Vagina (tissue), 2 donors: ENCODE measurements around the gene ALLC. TPM values are rescaled to one million over a fixed set of nuclear protein-coding genes. Genes with fewer than 3 reads are reported as not detected.

Experiments used
- DNase-seq, 2 donors: peaks; one replicate each; pipeline ENCODE4 v3.0.0-alpha.2; 2017; ENCODE audit errors: extremely low spot score in 2 of 2
- H3K27ac ChIP-seq: fragments of 200-600 bp; sonication (generic); one replicate; pipeline ENCODE4 v1.5.1; 2019
- H3K27me3 ChIP-seq: fragments of 200-600 bp; sonication (generic); one replicate; pipeline ENCODE4 v1.5.1; 2019
- H3K36me3 ChIP-seq, 2 donors: fragments of 200-600 bp; sonication (generic); one replicate each; pipeline ENCODE4 v1.5.1; 2017 to 2019
- H3K4me1 ChIP-seq: fragments of 200-600 bp; sonication (generic); one replicate; pipeline ENCODE4 v1.5.1; 2019
- H3K4me3 ChIP-seq, 2 donors: fragments of 200-600 bp; sonication (generic); 1 replicate in 1 of 2; 2 replicates in 1 of 2; pipeline ENCODE4 v1.5.1; 2016 to 2019
- H3K9me3 ChIP-seq: fragments of 200-600 bp; sonication (generic); one replicate; pipeline ENCODE4 v1.5.1; 2019
- CTCF ChIP-seq, 3 experiments: fragments of 450-650 bp in 2 of 3; fragments of 200-600 bp in 1 of 3; sonication (generic) in 1 of 3; IDR thresholded peaks; one replicate each; pipeline ENCODE4 v1.5.1; 2017 to 2019; ENCODE audit warnings: antibody characterized with exemption in 3 of 3, mild to moderate bottlenecking in 2 of 3, moderate library complexity in 2 of 3
- POLR2A ChIP-seq, 2 donors: fragments of 450-650 bp; IDR thresholded peaks; one replicate each; pipeline ENCODE4 v1.6.1; 2017; ENCODE audit warnings: antibody characterized with exemption in 2 of 2, mild to moderate bottlenecking in 2 of 2, moderate library complexity in 2 of 2
- POLR2AphosphoS5 ChIP-seq, 2 donors: sonication (generic); formaldehyde crosslinking; IDR thresholded peaks; one replicate each; pipeline ENCODE4 v1.9.0; 2017; ENCODE audit warnings: antibody characterized with exemption in 2 of 2, mild to moderate bottlenecking in 2 of 2, low read depth in 1 of 2; ENCODE audit not compliant: insufficient read depth in 1 of 2
- intact Hi-C: fragments of 100-400 bp; cut with DNase I; formaldehyde crosslinking; loops from one replicate; pipeline ENCODE4 v1.15.1; 2023
- total RNA-seq: library from RNA; depleted of rRNA; stranded (reverse); fragments of >200 nt; gene quantifications from one replicate; pipeline ENCODE4 v1.2.3, GENCODE V29; 2016

The ALLC gene
- total RNA-seq, 1 donor from 2014 or later = not detected

GRCh38 chr2:3654011-3654410 is 4.0 kb upstream of the ALLC start:
- Histone ChIP-seq H3K36me3 (no peaks in the 10 kb centered on the region), H3K27me3 (no peaks in the 10 kb centered on the region), H3K9me3 (no peaks in the 10 kb centered on the region), H3K4me1 (peaks cover 4% of the 10 kb centered on the region), H3K4me3 (no peak overlapping the region), H3K27ac (no peak overlapping the region)
- intact Hi-C loops = loop anchor here (10.0 kb wide), 1 partner anchor 229 kb away; no protein-coding TSS in a partner anchor
- DNase-seq = no peak
- TF ChIP-seq CTCF (IDR thresholded peaks at IDR 0.05) (no peak), POLR2A (IDR thresholded peaks at IDR 0.05) (no peak), POLR2AphosphoS5 (IDR thresholded peaks at IDR 0.05; ENCODE audit: insufficient read depth in 1 of 2, low read depth in 1 of 2) (no peak)

- Histone ChIP-seq H3K9me3 (no peaks in the 10 kb centered on the region), H3K4me3 (no peak overlapping the region), H3K27ac (no peak overlapping the region), H3K36me3 (no peaks in the 10 kb centered on the region), H3K4me1 (peaks cover 4% of the 10 kb centered on the region), H3K27me3 (no peaks in the 10 kb centered on the region)
- intact Hi-C loops = loop anchor here (10.0 kb wide), 1 partner anchor 230 kb away; no protein-coding TSS in a partner anchor
- no peak for TF ChIP-seq CTCF (IDR thresholded peaks at IDR 0.05)
- TF ChIP-seq POLR2AphosphoS5 (IDR thresholded peaks at IDR 0.05; ENCODE audit: insufficient read depth in 1 of 2, low read depth in 1 of 2) = no peak
- TF ChIP-seq POLR2A (IDR thresholded peaks at IDR 0.05) = no peak
- DNase-seq = no peak
Measured at GRCh38 chr2:3654531-3655225, 3.3 kb upstream of the ALLC start.

GRCh38 chr2:3655871-3656761 is 1.9 kb upstream of the ALLC start:
- no peaks in the 10 kb centered on the region for H3K9me3 ChIP-seq
- TF ChIP-seq POLR2AphosphoS5 (IDR thresholded peaks at IDR 0.05; ENCODE audit: insufficient read depth in 1 of 2, low read depth in 1 of 2) (no peak), CTCF (IDR thresholded peaks at IDR 0.05) (no peak), POLR2A (IDR thresholded peaks at IDR 0.05) (no peak)
- H3K4me1 ChIP-seq = peaks cover 4% of the 10 kb centered on the region
- no peak for DNase-seq
- intact Hi-C loops = loop anchor here (10.0 kb wide), 1 partner anchor 231 kb away; no protein-coding TSS in a partner anchor
- H3K4me3 ChIP-seq = no peak overlapping the region
- H3K27ac ChIP-seq = no peak overlapping the region
- H3K27me3 ChIP-seq = no peaks in the 10 kb centered on the region
- no peaks in the 10 kb centered on the region for H3K36me3 ChIP-seq

GRCh38 chr2:3656762-3657721 is 958 bp upstream of the ALLC start:
- no peaks in the 10 kb centered on the region for H3K4me1 ChIP-seq
- DNase-seq = no peak
- intact Hi-C loops = loop anchor here (10.0 kb wide), 1 partner anchor 232 kb away; no protein-coding TSS in a partner anchor

More at GRCh38 chr2:3656762-3657721, 958 bp upstream of the ALLC start:
- TF ChIP-seq POLR2AphosphoS5 (IDR thresholded peaks at IDR 0.05; ENCODE audit: insufficient read depth in 1 of 2, low read depth in 1 of 2) = no peak
- TF ChIP-seq POLR2A (IDR thresholded peaks at IDR 0.05) = no peak
- no peak for TF ChIP-seq CTCF (IDR thresholded peaks at IDR 0.05)
- Histone ChIP-seq H3K4me3 (no peak overlapping the region), H3K27me3 (no peaks in the 10 kb centered on the region), H3K36me3 (no peaks in the 10 kb centered on the region), H3K27ac (no peak overlapping the region), H3K9me3 (no peaks in the 10 kb centered on the region)
